ENCODE measurements around the gene IL1RL2. TPM values are rescaled to one million over a fixed set of nuclear protein-coding genes. Genes with fewer than 3 reads are reported as not detected.

IL1RL2 gene
- total and polyA plus RNA-seq, 2 donors (not counting 1 experiment from before 2014, with no cell fraction given), result 0.28 to 2.6 TPM

GRCh38 chr2:102236132-102236531 lies 49.3 kb downstream of the IL1RL2 start:
- no peak for DNase-seq (ENCODE audit: low read depth in 2 of 2)
- Histone ChIP-seq H3K79me2 (ENCODE audit: control insufficient read depth, insufficient read depth, low read length) (no peaks in the 10 kb centered on the region), H3K9me3 (ENCODE audit: control insufficient read depth, insufficient read depth, low read depth, low read length) (no peaks in the 10 kb centered on the region), H3K9ac (ENCODE audit: insufficient read depth, low read length) (no peak overlapping the region), H3K27ac (ENCODE audit: insufficient read depth, low read length) (no peak overlapping the region), H2AFZ (ENCODE audit: low read length) (no peak overlapping the region), H3K4me3 (replicated peaks in 1 of 4; ENCODE audit: control extremely low read depth in 1 of 4, insufficient read depth in 1 of 4, low read depth in 3 of 4, low read length in 4 of 4) (no peak overlapping the region), H3K27me3 (ENCODE audit: control insufficient read depth, insufficient read depth, low read length) (no peaks in the 10 kb centered on the region), H3K36me3 (ENCODE audit: control insufficient read depth, insufficient read depth, low read length) (no peaks in the 10 kb centered on the region), H3K4me2 (ENCODE audit: extremely low read depth, insufficient read depth, low read length) (no peak overlapping the region), H3K4me1 (ENCODE audit: control insufficient read depth, extremely low read depth, insufficient read depth, low read length) (peaks cover 3% of the 10 kb centered on the region), H4K20me1 (ENCODE audit: control insufficient read depth, extremely low read depth, insufficient read depth, low read length) (no peaks in the 10 kb centered on the region)
- TF ChIP-seq EZH2 (IDR thresholded peaks at IDR 0.05; ENCODE audit: low read length, missing control alignments) (no peak), CTCF (conservative IDR thresholded peaks at IDR 0.05 in 1 of 2, IDR thresholded peaks at IDR 0.05 in 1 of 2; ENCODE audit: low read depth in 1 of 2, low read length in 2 of 2) (no peak)

GRCh38 chr2:102237176-102237575 lies 50.4 kb downstream of the IL1RL2 start:
- H3K79me2 ChIP-seq (ENCODE audit: control insufficient read depth, insufficient read depth, low read length), result no peaks in the 10 kb centered on the region
- DNase-seq (ENCODE audit: low read depth in 2 of 2), result no peak
- H3K4me3 ChIP-seq (replicated peaks in 1 of 4; ENCODE audit: control extremely low read depth in 1 of 4, insufficient read depth in 1 of 4, low read depth in 3 of 4, low read length in 4 of 4), result no peak overlapping the region

GRCh38 chr2:102238039-102238756 lies 51.4 kb downstream of the IL1RL2 start:
- no peaks in the 10 kb centered on the region for H3K36me3 ChIP-seq (ENCODE audit: control insufficient read depth, insufficient read depth, low read length)
- H3K27me3 ChIP-seq (ENCODE audit: control insufficient read depth, insufficient read depth, low read length), result no peaks in the 10 kb centered on the region
- no peak overlapping the region for H3K4me3 ChIP-seq (replicated peaks in 1 of 4; ENCODE audit: control extremely low read depth in 1 of 4, insufficient read depth in 1 of 4, low read depth in 3 of 4, low read length in 4 of 4)
- H4K20me1 ChIP-seq (ENCODE audit: control insufficient read depth, extremely low read depth, insufficient read depth, low read length), result no peaks in the 10 kb centered on the region
- no peaks in the 10 kb centered on the region for H3K9me3 ChIP-seq (ENCODE audit: control insufficient read depth, insufficient read depth, low read depth, low read length)
- H3K4me2 ChIP-seq (ENCODE audit: extremely low read depth, insufficient read depth, low read length), result no peak overlapping the region
- H3K79me2 ChIP-seq (ENCODE audit: control insufficient read depth, insufficient read depth, low read length), result no peaks in the 10 kb centered on the region
- peak overlapping the region; percentile 60 for H3K27ac ChIP-seq (ENCODE audit: insufficient read depth, low read length)
- no peak overlapping the region for H3K9ac ChIP-seq (ENCODE audit: insufficient read depth, low read length)
- peaks cover 3% of the 10 kb centered on the region for H3K4me1 ChIP-seq (ENCODE audit: control insufficient read depth, extremely low read depth, insufficient read depth, low read length)
- no peak for TF ChIP-seq EZH2 (IDR thresholded peaks at IDR 0.05; ENCODE audit: low read length, missing control alignments)
- TF ChIP-seq CTCF (conservative IDR thresholded peaks at IDR 0.05 in 1 of 2, IDR thresholded peaks at IDR 0.05 in 1 of 2; ENCODE audit: low read depth in 1 of 2, low read length in 2 of 2), result no peak
- peak; percentile 23 to 86 for DNase-seq (ENCODE audit: low read depth in 2 of 2)
- H2AFZ ChIP-seq (ENCODE audit: low read length), result no peak overlapping the region

More at GRCh38 chr2:102237176-102237575, 50.4 kb downstream of the IL1RL2 start:
- Histone ChIP-seq H3K4me1 (ENCODE audit: control insufficient read depth, extremely low read depth, insufficient read depth, low read length) (peaks cover 3% of the 10 kb centered on the region), H3K4me2 (ENCODE audit: extremely low read depth, insufficient read depth, low read length) (no peak overlapping the region), H3K9ac (ENCODE audit: insufficient read depth, low read length) (no peak overlapping the region), H3K27ac (ENCODE audit: insufficient read depth, low read length) (no peak overlapping the region), H3K36me3 (ENCODE audit: control insufficient read depth, insufficient read depth, low read length) (no peaks in the 10 kb centered on the region), H2AFZ (ENCODE audit: low read length) (no peak overlapping the region), H3K27me3 (ENCODE audit: control insufficient read depth, insufficient read depth, low read length) (no peaks in the 10 kb centered on the region), H3K9me3 (ENCODE audit: control insufficient read depth, insufficient read depth, low read depth, low read length) (no peaks in the 10 kb centered on the region), H4K20me1 (ENCODE audit: control insufficient read depth, extremely low read depth, insufficient read depth, low read length) (no peaks in the 10 kb centered on the region)
- TF ChIP-seq CTCF (conservative IDR thresholded peaks at IDR 0.05 in 1 of 2, IDR thresholded peaks at IDR 0.05 in 1 of 2; ENCODE audit: low read depth in 1 of 2, low read length in 2 of 2) (no peak), EZH2 (IDR thresholded peaks at IDR 0.05; ENCODE audit: low read length, missing control alignments) (no peak)

Data from fibroblast of lung (primary cell).